Adrenal gland (tissue), 5 donors: ENCODE results near the gene RASA3.

ENCODE experiments used
- POLR2A ChIP-seq, 2 donors: fragments of 450-650 bp; IDR thresholded peaks; one replicate each; pipeline ENCODE4 v1.6.1; 2017; ENCODE audit warnings: antibody characterized with exemption in 2 of 2, mild to moderate bottlenecking in 2 of 2, moderate library complexity in 1 of 2
- TF ChIP-seq, protein P1 (sequence below), 6 experiments: fragments of 450-650 bp in 4 of 6; fragments of 200-600 bp in 2 of 6; sonication (generic) in 1 of 6; IDR thresholded peaks; 1 replicate in 5 of 6; 2 replicates in 1 of 6; pipeline versions ENCODE4 v1.5.1 to v1.8.0; 2016 to 2021; ENCODE audit warnings: antibody characterized with exemption in 6 of 6, mild to moderate bottlenecking in 2 of 6, moderate library complexity in 1 of 6
- donor health status: DM: no; HTN: no; CAD: no.

- TF ChIP-seq, protein P1, sequence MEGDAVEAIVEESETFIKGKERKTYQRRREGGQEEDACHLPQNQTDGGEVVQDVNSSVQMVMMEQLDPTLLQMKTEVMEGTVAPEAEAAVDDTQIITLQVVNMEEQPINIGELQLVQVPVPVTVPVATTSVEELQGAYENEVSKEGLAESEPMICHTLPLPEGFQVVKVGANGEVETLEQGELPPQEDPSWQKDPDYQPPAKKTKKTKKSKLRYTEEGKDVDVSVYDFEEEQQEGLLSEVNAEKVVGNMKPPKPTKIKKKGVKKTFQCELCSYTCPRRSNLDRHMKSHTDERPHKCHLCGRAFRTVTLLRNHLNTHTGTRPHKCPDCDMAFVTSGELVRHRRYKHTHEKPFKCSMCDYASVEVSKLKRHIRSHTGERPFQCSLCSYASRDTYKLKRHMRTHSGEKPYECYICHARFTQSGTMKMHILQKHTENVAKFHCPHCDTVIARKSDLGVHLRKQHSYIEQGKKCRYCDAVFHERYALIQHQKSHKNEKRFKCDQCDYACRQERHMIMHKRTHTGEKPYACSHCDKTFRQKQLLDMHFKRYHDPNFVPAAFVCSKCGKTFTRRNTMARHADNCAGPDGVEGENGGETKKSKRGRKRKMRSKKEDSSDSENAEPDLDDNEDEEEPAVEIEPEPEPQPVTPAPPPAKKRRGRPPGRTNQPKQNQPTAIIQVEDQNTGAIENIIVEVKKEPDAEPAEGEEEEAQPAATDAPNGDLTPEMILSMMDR (IDR thresholded peaks at IDR 0.05) = no peak
- TF ChIP-seq POLR2A (IDR thresholded peaks at IDR 0.05) = no peak
These were observed 166.2 kb downstream of the RASA3 start for GRCh38 chr13:113965968-113966884.
